ENCODE results near the gene GLIS2.

DNA sequence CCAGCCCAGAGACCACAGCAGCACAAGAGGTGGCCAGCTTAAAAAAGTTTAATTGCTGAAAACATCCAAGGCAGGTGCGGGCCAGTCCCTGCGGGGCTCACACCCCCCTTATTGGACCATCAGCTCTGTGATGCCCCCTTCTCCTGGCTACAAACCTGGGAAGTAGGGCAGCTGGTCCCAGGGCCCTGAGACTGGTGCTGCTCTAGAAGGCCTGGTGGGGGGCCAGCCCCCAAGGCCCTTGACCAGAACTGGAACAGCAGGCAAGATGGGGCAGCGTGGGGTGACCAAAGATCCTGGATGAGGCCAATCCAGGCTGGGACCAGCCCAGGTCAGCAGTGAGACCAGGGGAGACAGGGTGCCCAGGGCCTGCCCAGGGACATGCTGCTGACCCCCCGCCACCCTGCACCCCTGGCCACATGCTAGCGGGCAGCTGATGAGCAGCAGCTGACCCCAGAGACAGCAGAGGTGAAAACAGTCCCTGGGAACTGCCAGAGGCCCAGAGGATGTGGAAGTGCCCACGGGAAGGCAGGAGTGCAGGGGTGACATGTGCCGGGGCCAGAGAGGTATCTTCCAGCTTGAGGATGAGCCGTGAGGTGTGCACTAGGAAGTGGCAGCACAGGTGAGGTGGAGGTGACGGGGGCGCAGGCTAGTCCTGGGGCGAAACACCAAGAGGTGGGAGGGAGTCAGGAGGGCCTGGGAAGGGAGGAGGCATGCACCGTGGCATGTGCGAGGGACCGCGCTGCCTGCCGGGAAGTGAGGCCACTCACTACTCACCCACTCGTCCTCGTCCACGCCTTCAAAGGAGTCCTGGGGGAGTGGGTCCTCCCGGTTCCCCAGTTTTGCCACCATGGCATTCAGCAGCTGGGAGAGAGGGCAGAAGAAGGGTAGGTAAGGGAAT lies 38.9 kb downstream of the GLIS2 start:
- TF ChIP-seq POLR2AphosphoS5 (IDR thresholded peaks at IDR 0.05; ENCODE audit: borderline replicate concordance, low read depth, low read length) (no peak), EZH2 (IDR thresholded peaks at IDR 0.05) (no peak), FOXP2 (optimal IDR thresholded peaks at IDR 0.05; ENCODE audit: control extremely low read depth, extremely low read length, insufficient read depth) (no peak)
